GM12878 (cell line): ENCODE data around the gene MXRA7. TPM values are rescaled to one million over a fixed set of nuclear protein-coding genes. Genes with fewer than 3 reads are reported as not detected.

ENCODE experiments used
- ATAC-seq: fragments of 200-7000 bp; cut with Tn5 transposase; 3 replicates; pipeline ENCODE4 v1.9.1; 2020; ENCODE audit warnings: mild to moderate bottlenecking, moderate library complexity
- BruUV-seq: library from RNA; stranded (reverse); fragments of 400-500 nt; replicated peaks from 2 replicates; lab custom pipeline; 2021; lab: Mats Ljungman, UMichigan
- CTCF ChIA-PET: fragments of 300-600 bp; sonication (Branson Sonifier 250); formaldehyde crosslinking; extraction: SDS; loops from one replicate; lab custom pipeline; 2021; ENCODE audit warnings: inconsistent platforms; lab: Yijun Ruan, JAX
- POLR2A ChIA-PET: fragments of 350-600 bp; formaldehyde crosslinking; extraction: SDS; loops from one replicate; lab custom pipeline; 2021; ENCODE audit warnings: inconsistent platforms; lab: Charles Lee
- RAD21 ChIA-PET: fragments of 300-600 bp; sonication (Branson Sonifier 250); formaldehyde crosslinking; loops from one replicate; lab custom pipeline; 2023; ENCODE audit warnings: antibody characterized with exemption; ENCODE audit not compliant: unreplicated experiment; lab: Charles Lee
- SMC1A ChIA-PET: fragments of 300-600 bp; sonication (Branson Sonifier 250); formaldehyde crosslinking; loops from one replicate; lab custom pipeline; 2023; ENCODE audit not compliant: unreplicated experiment, uncharacterized antibody; lab: Charles Lee
- DNase-seq: peaks from one replicate; pipeline ENCODE4 v3.0.0-alpha.2; 2011; ENCODE audit warnings: low read depth, low spot score
- FAIRE-seq: peaks from 3 replicates; lab custom pipeline; 2011; peaks lifted over from hg19 to GRCh38; lab: Jason Lieb, UNC
- H2AFZ ChIP-seq: 2 replicates; pipeline ENCODE4 v1.6.0; 2011; ENCODE audit warnings: low read depth, low read length, control low read depth; ENCODE audit not compliant: control insufficient read depth
- H3K27ac ChIP-seq: 2 replicates; pipeline ENCODE4 v1.5.1; 2011; ENCODE audit warnings: control low read depth; ENCODE audit not compliant: control insufficient read depth, insufficient read depth
- H3K27me3 ChIP-seq, 2 experiments: replicated peaks in 1 of 2; 2 replicates each; pipeline versions ENCODE4 v1.6.0 to v1.6.1; 2011; ENCODE audit warnings: low read length in 1 of 2; ENCODE audit not compliant: control insufficient read depth in 2 of 2, insufficient read depth in 2 of 2
- H3K36me3 ChIP-seq, 2 experiments: 2 replicates each; pipeline ENCODE4 v1.5.1; 2011; ENCODE audit warnings: low read length in 1 of 2; ENCODE audit not compliant: control insufficient read depth in 2 of 2, insufficient read depth in 2 of 2
- H3K4me1 ChIP-seq: 2 replicates; pipeline ENCODE4 v1.6.1; 2011; ENCODE audit warnings: mild to moderate bottlenecking, low read length, moderate library complexity, mixed read lengths; ENCODE audit not compliant: control insufficient read depth, insufficient read depth
- H3K4me2 ChIP-seq: 2 replicates; pipeline ENCODE4 v1.6.0; 2011; ENCODE audit warnings: control low read depth; ENCODE audit not compliant: control insufficient read depth, insufficient read depth
- H3K4me3 ChIP-seq: fragments of 200-600 bp; sonication (generic); 2 replicates; pipeline ENCODE4 v1.5.1; 2016
- H3K79me2 ChIP-seq: 2 replicates; pipeline ENCODE4 v1.6.0; 2011; ENCODE audit warnings: low read length; ENCODE audit not compliant: control insufficient read depth, insufficient read depth
- H3K9ac ChIP-seq: 2 replicates; pipeline ENCODE4 v1.8.0; 2011; ENCODE audit warnings: low read length, control low read depth, mixed read lengths; ENCODE audit not compliant: control insufficient read depth, insufficient read depth
- H3K9me3 ChIP-seq: replicated peaks from 3 replicates; pipeline ENCODE4 v1.5.1; 2011; ENCODE audit warnings: mild to moderate bottlenecking, low read length; ENCODE audit not compliant: control insufficient read depth, insufficient read depth
- H4K20me1 ChIP-seq: 2 replicates; pipeline ENCODE4 v1.6.0; 2011; ENCODE audit not compliant: control insufficient read depth, insufficient read depth
- DPF2 ChIP-seq: fragments of 450-650 bp; IDR thresholded peaks from 2 replicates; pipeline ENCODE4 v1.6.1; 2017; ENCODE audit warnings: mild to moderate bottlenecking
- ETV6 ChIP-seq, 2 experiments: fragments of 450-650 bp in 1 of 2; IDR thresholded peaks in 1 of 2; conservative IDR thresholded peaks in 1 of 2; 2 replicates each; pipeline ENCODE4 v1.6.1; 2014; ENCODE audit warnings: antibody characterized with exemption in 1 of 2, borderline replicate concordance in 1 of 2, low read depth in 1 of 2, mild to moderate bottlenecking in 1 of 2, moderate library complexity in 1 of 2
- TCF12 ChIP-seq: IDR thresholded peaks from 2 replicates; pipeline ENCODE4 v1.6.1; 2011; ENCODE audit warnings: low read depth, mild to moderate bottlenecking, low read length
- WGBS: methylation state at CpG from one replicate; pipeline ENCODE4 v1.1.6; 2016; ENCODE audit warnings: low lambda C conversion rate; ENCODE audit not compliant: insufficient replicate concordance, insufficient coverage; ENCODE audit errors: missing lambda C conversion rate; 5-methylcytosine and 5-hydroxymethylcytosine counted together
- in situ Hi-C: fragments of 300-500 bp; cut with MboI; formaldehyde crosslinking; loops from 9 replicates; pipeline ENCODE4 v1.14.3; 2018; ENCODE audit warnings: mixed read lengths
- intact Hi-C: fragments of 100-400 bp; cut with micrococcal nuclease; formaldehyde crosslinking; loops from one replicate; pipeline ENCODE4 v1.14.2; 2022; ENCODE audit not compliant: unreplicated experiment
- polyA plus RNA-seq, 11 experiments: library from polyadenylated mRNA; depleted of rRNA in 4 of 11; unstranded in 6 of 11; stranded (reverse) in 5 of 11; fragments of >200 nt; fragmentation: Nextera tagmentation in 4 of 11; fragmentation: Illumina TruSeq in 1 of 11; extraction: Ambion mirVana in 4 of 11; extraction: Trizol in 1 of 11; gene quantifications; 1 replicate in 1 of 11; 2 replicates in 10 of 11; pipeline versions ENCODE4 v1.2.1 to v1.2.3, GENCODE V29; 2011 to 2016; ENCODE audit warnings: inconsistent platforms in 2 of 11, missing spikeins in 2 of 11, low read depth in 1 of 11
- total RNA-seq, 4 experiments: library from RNA; depleted of rRNA in 3 of 4; stranded (reverse); fragments of >200 nt in 3 of 4; fragmentation: Illumina TruSeq in 1 of 4; extraction: Trizol in 1 of 4; gene quantifications; 2 replicates each; pipeline versions ENCODE4 v1.2.1 to v1.2.3, GENCODE V29; 2013 to 2021
- TF ChIP-seq, protein P1 (sequence below): fragments of 450-650 bp; IDR thresholded peaks from 2 replicates; pipeline ENCODE4 v1.6.1; 2016; ENCODE audit warnings: mild to moderate bottlenecking, moderate library complexity, borderline replicate concordance

The MXRA7 gene
- total and polyA plus RNA-seq, 10 of the 15 experiments (the other 5 are each of a cell fraction or from before 2014, with no cell fraction given): 0.03 to 2.0 (median 0.33) TPM

GRCh38 chr17:76679239-76679638 is 31.5 kb downstream of the MXRA7 start:
- in situ Hi-C loops: no loop called here
- WGBS: 27% methylated on average over 1 of the region's 1 CpG
- no peak overlapping the region for H2AFZ ChIP-seq
- ChIA-PET CTCF (interaction anchor here (0.6 kb wide), 1 partner anchor 96 kb away, joined by 3 read pairs; no protein-coding TSS in a partner anchor), SMC1A (no interaction called here), RAD21 (no interaction called here), POLR2A (interaction anchor here (0.6 kb wide), 1 partner anchor 122 kb away, joined by 3 read pairs; no protein-coding TSS in a partner anchor)
- H3K4me3 ChIP-seq: no peak overlapping the region
- no TSS peak for BruUV-seq
- no peak for TF ChIP-seq DPF2
- TF ChIP-seq, protein P1, sequence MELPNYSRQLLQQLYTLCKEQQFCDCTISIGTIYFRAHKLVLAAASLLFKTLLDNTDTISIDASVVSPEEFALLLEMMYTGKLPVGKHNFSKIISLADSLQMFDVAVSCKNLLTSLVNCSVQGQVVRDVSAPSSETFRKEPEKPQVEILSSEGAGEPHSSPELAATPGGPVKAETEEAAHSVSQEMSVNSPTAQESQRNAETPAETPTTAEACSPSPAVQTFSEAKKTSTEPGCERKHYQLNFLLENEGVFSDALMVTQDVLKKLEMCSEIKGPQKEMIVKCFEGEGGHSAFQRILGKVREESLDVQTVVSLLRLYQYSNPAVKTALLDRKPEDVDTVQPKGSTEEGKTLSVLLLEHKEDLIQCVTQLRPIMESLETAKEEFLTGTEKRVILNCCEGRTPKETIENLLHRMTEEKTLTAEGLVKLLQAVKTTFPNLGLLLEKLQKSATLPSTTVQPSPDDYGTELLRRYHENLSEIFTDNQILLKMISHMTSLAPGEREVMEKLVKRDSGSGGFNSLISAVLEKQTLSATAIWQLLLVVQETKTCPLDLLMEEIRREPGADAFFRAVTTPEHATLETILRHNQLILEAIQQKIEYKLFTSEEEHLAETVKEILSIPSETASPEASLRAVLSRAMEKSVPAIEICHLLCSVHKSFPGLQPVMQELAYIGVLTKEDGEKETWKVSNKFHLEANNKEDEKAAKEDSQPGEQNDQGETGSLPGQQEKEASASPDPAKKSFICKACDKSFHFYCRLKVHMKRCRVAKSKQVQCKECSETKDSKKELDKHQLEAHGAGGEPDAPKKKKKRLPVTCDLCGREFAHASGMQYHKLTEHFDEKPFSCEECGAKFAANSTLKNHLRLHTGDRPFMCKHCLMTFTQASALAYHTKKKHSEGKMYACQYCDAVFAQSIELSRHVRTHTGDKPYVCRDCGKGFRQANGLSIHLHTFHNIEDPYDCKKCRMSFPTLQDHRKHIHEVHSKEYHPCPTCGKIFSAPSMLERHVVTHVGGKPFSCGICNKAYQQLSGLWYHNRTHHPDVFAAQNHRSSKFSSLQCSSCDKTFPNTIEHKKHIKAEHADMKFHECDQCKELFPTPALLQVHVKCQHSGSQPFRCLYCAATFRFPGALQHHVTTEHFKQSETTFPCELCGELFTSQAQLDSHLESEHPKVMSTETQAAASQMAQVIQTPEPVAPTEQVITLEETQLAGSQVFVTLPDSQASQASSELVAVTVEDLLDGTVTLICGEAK: no peak
- TF ChIP-seq TCF12: no peak
- no peak for TF ChIP-seq ETV6 (conservative IDR thresholded peaks at IDR 0.05 in 1 of 2, IDR thresholded peaks at IDR 0.05 in 1 of 2; ENCODE audit: borderline replicate concordance in 1 of 2, low read depth in 1 of 2)
- H3K9me3 ChIP-seq: no peaks in the 10 kb centered on the region
- H3K9ac ChIP-seq: no peak overlapping the region
- H3K4me2 ChIP-seq: no peak overlapping the region
- ATAC-seq: no peak
- intact Hi-C loops: no loop called here
- no peaks in the 10 kb centered on the region for H3K79me2 ChIP-seq
- H3K27ac ChIP-seq: no peak overlapping the region
- H3K4me1 ChIP-seq: no peaks in the 10 kb centered on the region
- H3K27me3 ChIP-seq: peaks cover 0 to 5% of the 10 kb centered on the region in 2 experiments; a peak in 2 of 4 replicates
- no peaks in the 10 kb centered on the region for H3K36me3 ChIP-seq
- FAIRE-seq: no peak
- H4K20me1 ChIP-seq: no peaks in the 10 kb centered on the region
- no peak for DNase-seq
